Lung (tissue), 12 donors: ENCODE measurements around the gene COPS6. TPM values are rescaled to one million over a fixed set of nuclear protein-coding genes. Genes with fewer than 3 reads are reported as not detected.
"Not testable (repeated sequence)": the region's sequence is repeated elsewhere in the genome, so short reads cannot be mapped to it uniquely, and the experiment has no call there.

Source experiments
- ATAC-seq: fragments of 200-7000 bp; cut with Tn5 transposase; one replicate; pipeline ENCODE4 v1.9.1; 2020; ENCODE audit warnings: moderate number of reproducible peaks; ENCODE audit not compliant: insufficient read depth, low FRiP score
- DNase-seq, 3 donors: peaks; one replicate each; pipeline ENCODE4 v3.0.0-alpha.2; 2013 to 2017
- H3K27ac ChIP-seq, 2 donors: one replicate each; pipeline ENCODE4 v1.5.1; 2013; ENCODE audit warnings: mild to moderate bottlenecking in 2 of 2, moderate library complexity in 2 of 2, control low read depth in 1 of 2, inconsistent platforms in 1 of 2, low read depth in 1 of 2, low read length in 1 of 2
- H3K27me3 ChIP-seq, 3 donors: one replicate each; pipeline ENCODE4 v1.5.1; 2013; ENCODE audit warnings: low read length in 2 of 3; ENCODE audit not compliant: control insufficient read depth in 3 of 3, insufficient read depth in 3 of 3
- H3K36me3 ChIP-seq, 4 donors: one replicate each; pipeline ENCODE4 v1.5.1; 2013; ENCODE audit warnings: low read length in 4 of 4, mild to moderate bottlenecking in 1 of 4, moderate library complexity in 1 of 4; ENCODE audit not compliant: control insufficient read depth in 4 of 4, insufficient read depth in 4 of 4
- H3K4me1 ChIP-seq, 5 donors: one replicate each; pipeline ENCODE4 v1.5.1; 2013; ENCODE audit warnings: low read length in 5 of 5, mild to moderate bottlenecking in 2 of 5, moderate library complexity in 1 of 5; ENCODE audit not compliant: control insufficient read depth in 5 of 5, insufficient read depth in 5 of 5
- H3K4me3 ChIP-seq: one replicate; pipeline ENCODE4 v1.5.1; 2013; ENCODE audit warnings: mild to moderate bottlenecking, control low read depth, moderate library complexity
- H3K9ac ChIP-seq, 2 donors: one replicate each; pipeline ENCODE4 v1.5.1; 2013; ENCODE audit warnings: low read length in 2 of 2, control low read depth in 1 of 2; ENCODE audit not compliant: insufficient read depth in 1 of 2
- H3K9me3 ChIP-seq, 4 donors: one replicate each; pipeline ENCODE4 v1.5.1; 2013; ENCODE audit warnings: low read length in 3 of 4, mild to moderate bottlenecking in 1 of 4, moderate library complexity in 1 of 4; ENCODE audit not compliant: control insufficient read depth in 4 of 4, insufficient read depth in 3 of 4
- CTCF ChIP-seq: IDR thresholded peaks from 2 replicates; pipeline ENCODE4 v1.5.1; 2012; ENCODE audit warnings: mild to moderate bottlenecking; ENCODE audit errors: control extremely low read depth, extremely low read depth
- WGBS, 2 donors: extraction: QIAGEN DNeasy Blood & Tissue Kit; methylation state at CpG; one replicate each; pipeline ENCODE4 v1.1.7; 2013; 5-methylcytosine and 5-hydroxymethylcytosine counted together
- polyA plus RNA-seq, 2 donors: library from polyadenylated mRNA; stranded (reverse); fragments of 200-250 nt; gene quantifications; one replicate each; pipeline ENCODE4 v1.2.1, GENCODE V29; 2013
- total RNA-seq, 2 donors: library from RNA; depleted of rRNA in 1 of 2; stranded (reverse); fragments of >200 nt in 1 of 2; gene quantifications; one replicate each; pipeline ENCODE4 v1.2.1, GENCODE V29; 2014 to 2021
- donor health status: control.
- donor health status: control.
- donor health status: Bipolar disorder and iron deficiency.
- donor health status: healthy.
- donor health status: DM: yes; HTN: yes; CAD: no.

COPS6 gene
- total and polyA plus RNA-seq, 4 donors = 66.1 to 108 (median 89.9) TPM

GRCh38 chr7:100127866-100128636, 39.3 kb downstream of the COPS6 start:
- Histone ChIP-seq H3K9ac (peak overlapping the region in 1 of 2 donors; percentile 46), H3K4me3 (peak overlapping the region; percentile 80), H3K4me1 (peaks cover 0 to 15% (median 5%) of the 10 kb centered on the region in 5 donors), H3K27ac (peak overlapping the region; percentile 59 to 99), H3K9me3 (no peaks in the 10 kb centered on the region), H3K27me3 (no peaks in the 10 kb centered on the region), H3K36me3 (no peaks in the 10 kb centered on the region)
- no peak for ATAC-seq
- DNase-seq = peak; percentile 31 to 43 (median 41)
- WGBS, 2 donors = 3 to 5% methylated on average over 35 to 37 of the region's 37 CpGs
- TF ChIP-seq CTCF = no peak

- no peak for DNase-seq
- Histone ChIP-seq H3K27ac (no peak overlapping the region), H3K36me3 (no peaks in the 10 kb centered on the region), H3K9ac (no peak overlapping the region), H3K4me1 (peaks cover 0 to 15% (median 5%) of the 10 kb centered on the region in 5 donors), H3K4me3 (no peak overlapping the region), H3K9me3 (no peaks in the 10 kb centered on the region), H3K27me3 (no peaks in the 10 kb centered on the region)
- no peak for TF ChIP-seq CTCF
- 65 to 73% methylated on average over 1 of the region's 1 CpG for WGBS, 2 donors
- no peak for ATAC-seq
These were observed 39.8 kb downstream of the COPS6 start for GRCh38 chr7:100128637-100128963.

- not testable (repeated sequence) for ATAC-seq, H3K36me3 ChIP-seq, DNase-seq, H3K27ac ChIP-seq, H3K9me3 ChIP-seq, H3K4me3 ChIP-seq, H3K27me3 ChIP-seq, H3K9ac ChIP-seq
- peaks cover 0 to 15% (median 5%) of the 10 kb centered on the region in 5 donors for H3K4me1 ChIP-seq
- 96% methylated on average over 1 of the region's 1 CpG for WGBS, 2 donors
These were observed 41.4 kb downstream of the COPS6 start for GRCh38 chr7:100130220-100130607.

GRCh38 chr7:100130608-100131453, 42.1 kb downstream of the COPS6 start:
- TF ChIP-seq CTCF = peak; percentile 77
- Histone ChIP-seq H3K9ac (no peak overlapping the region), H3K4me3 (no peak overlapping the region), H3K4me1 (peaks cover 0 to 14% (median 5%) of the 10 kb centered on the region in 5 donors), H3K36me3 (no peaks in the 10 kb centered on the region), H3K27ac (no peak overlapping the region), H3K27me3 (no peaks in the 10 kb centered on the region), H3K9me3 (no peaks in the 10 kb centered on the region)
- no peak for ATAC-seq
- DNase-seq = peak; percentile 74 to 81 (median 74)
- 13 to 14% methylated on average over 24 of the region's 24 CpGs for WGBS, 2 donors
